H1 (cell line): Measurements from ENCODE around the gene ARHGAP22. TPM values are rescaled to one million over a fixed set of nuclear protein-coding genes. Genes with fewer than 3 reads are reported as not detected.

Experiments used
- HDAC2 ChIP-seq, 2 experiments: fragments of 300-600 bp in 1 of 2; sonication (generic) in 1 of 2; IDR thresholded peaks; 2 replicates each; pipeline ENCODE4 v1.6.1; 2011 to 2012; ENCODE audit warnings: low read depth in 2 of 2, low read length in 2 of 2, mild to moderate bottlenecking in 2 of 2, moderate library complexity in 2 of 2, borderline replicate concordance in 1 of 2, inconsistent platforms in 1 of 2
- NRF1 ChIP-seq: IDR thresholded peaks from 2 replicates; pipeline ENCODE4 v1.6.1; 2011; ENCODE audit warnings: mild to moderate bottlenecking, low read depth, low read length, improper control_type of control experiment
- polyA plus RNA-seq, 7 experiments: library from polyadenylated mRNA; depleted of rRNA in 3 of 7; stranded (reverse) in 5 of 7; unstranded in 2 of 7; fragments of >200 nt in 5 of 7; fragments of 200-250 nt in 2 of 7; gene quantifications; 1 replicate in 5 of 7; 2 replicates in 1 of 7; 4 replicates in 1 of 7; pipeline versions ENCODE4 v1.2.1 to v1.2.3, GENCODE V29; 2011 to 2013; ENCODE audit warnings: missing spikeins in 2 of 7, mixed read lengths in 2 of 7
- total RNA-seq: library from RNA; stranded (reverse); fragmentation: NEBNext Ultra II Directional; extraction: Animal tissue kit (Norgen Biotek cat#: 25700); gene quantifications from 2 replicates; pipeline ENCODE4 v1.2.1, GENCODE V29; 2021
- TF ChIP-seq, protein P1 (sequence below): IDR thresholded peaks from 2 replicates; pipeline ENCODE4 v1.6.1; 2011; ENCODE audit warnings: low read depth, mild to moderate bottlenecking, low read length; ENCODE audit not compliant: insufficient read depth

Gene ARHGAP22
- total and polyA plus RNA-seq, 2 of the 8 experiments (the other 6 are each of a cell fraction or from before 2014, with no cell fraction given): 3.6 to 11.2 TPM

- TF ChIP-seq, protein P1, sequence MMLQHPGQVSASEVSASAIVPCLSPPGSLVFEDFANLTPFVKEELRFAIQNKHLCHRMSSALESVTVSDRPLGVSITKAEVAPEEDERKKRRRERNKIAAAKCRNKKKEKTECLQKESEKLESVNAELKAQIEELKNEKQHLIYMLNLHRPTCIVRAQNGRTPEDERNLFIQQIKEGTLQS: no peak
- no peak for TF ChIP-seq HDAC2 (IDR thresholded peaks at IDR 0.05; ENCODE audit: borderline replicate concordance in 1 of 2, low read depth in 2 of 2, low read length in 2 of 2)
- no peak for TF ChIP-seq NRF1
Observed at GRCh38 chr10:48517911-48518811, 86.7 kb downstream of the ARHGAP22 start (continued).
